Activated T-cell treated with anti-CD3 and anti-CD28 coated beads, Interleukin-2, amount 50 U/mL, for 72 hours (primary cell): ENCODE results near the gene SGSH. TPM values are rescaled to one million over a fixed set of nuclear protein-coding genes. Genes with fewer than 3 reads are reported as not detected.
"Not testable (repeated sequence)": the region's sequence is repeated elsewhere in the genome, so short reads cannot be mapped to it uniquely, and the experiment has no call there.

ENCODE experiments used
- ATAC-seq, 2 donors: fragments of 150-1000 bp; cut with Tn5 transposase; replicated peaks in 1 of 2; 2 replicates each; pipeline ENCODE4 v1.10.0; 2021; ENCODE audit warnings: moderate library complexity in 2 of 2, mild to moderate bottlenecking in 1 of 2
- DNase-seq, 2 donors: peaks; one replicate each; pipeline ENCODE4 v3.0.0; 2021 to 2022; ENCODE audit warnings: mixed read lengths in 1 of 2
- H3K27ac Mint-ChIP-seq: one replicate; pipeline ENCODE4 v1.8.0; 2022; ENCODE audit warnings: mild to moderate bottlenecking, moderate library complexity, mixed read lengths
- H3K27me3 Mint-ChIP-seq: one replicate; pipeline ENCODE4 v1.8.0; 2022; ENCODE audit warnings: low read depth, mixed read lengths
- H3K36me3 Mint-ChIP-seq, 2 donors: one replicate each; pipeline ENCODE4 v1.8.0; 2022; ENCODE audit warnings: mixed read lengths in 2 of 2, mild to moderate bottlenecking in 1 of 2; ENCODE audit not compliant: insufficient read depth in 2 of 2
- H3K4me1 Mint-ChIP-seq: one replicate; pipeline ENCODE4 v1.8.0; 2022; ENCODE audit warnings: low read depth, mixed read lengths
- H3K4me3 Mint-ChIP-seq, 2 donors: one replicate each; pipeline ENCODE4 v1.8.0; 2022; ENCODE audit warnings: mild to moderate bottlenecking in 2 of 2, mixed read lengths in 2 of 2, moderate library complexity in 2 of 2
- H3K9me3 Mint-ChIP-seq, 2 donors: one replicate each; pipeline ENCODE4 v1.8.0; 2022; ENCODE audit warnings: mixed read lengths in 2 of 2
- total RNA-seq, 2 donors: library from RNA; stranded (reverse); gene quantifications; one replicate each; pipeline ENCODE4 v1.2.3, GENCODE V29; 2022

Gene SGSH
- total RNA-seq, 2 donors from 2014 or later = 51.3 to 64.4 TPM

GRCh38 chr17:80210348-80211108 is 9.6 kb downstream of the SGSH start:
- Mint-ChIP-seq H3K9me3 (no peaks in the 10 kb centered on the region), H3K27ac (no peak overlapping the region), H3K27me3 (no peaks in the 10 kb centered on the region), H3K36me3 (peaks cover 0 to 6% of the 10 kb centered on the region in 2 donors), H3K4me3 (no peak overlapping the region), H3K4me1 (no peaks in the 10 kb centered on the region)
- ATAC-seq (no peak), DNase-seq (no peak)

GRCh38 chr17:80209765-80210164 is 10.4 kb downstream of the SGSH start:
- H3K27me3 Mint-ChIP-seq = no peaks in the 10 kb centered on the region
- H3K36me3 Mint-ChIP-seq = peaks cover 0 to 3% of the 10 kb centered on the region in 2 donors
- DNase-seq (no peak), ATAC-seq (no peak)
- no peak overlapping the region for H3K27ac Mint-ChIP-seq
- no peaks in the 10 kb centered on the region for H3K9me3 Mint-ChIP-seq
- H3K4me1 Mint-ChIP-seq = no peaks in the 10 kb centered on the region
- no peak overlapping the region for H3K4me3 Mint-ChIP-seq

- no peaks in the 10 kb centered on the region for H3K27me3 Mint-ChIP-seq
- H3K36me3 Mint-ChIP-seq = peaks cover 0 to 2% of the 10 kb centered on the region in 2 donors
- DNase-seq (no peak), ATAC-seq (no peak)
- no peaks in the 10 kb centered on the region for H3K4me1 Mint-ChIP-seq
- H3K27ac Mint-ChIP-seq = no peak overlapping the region
- H3K4me3 Mint-ChIP-seq = no peak overlapping the region
- no peaks in the 10 kb centered on the region for H3K9me3 Mint-ChIP-seq
These were observed 12.1 kb downstream of the SGSH start for GRCh38 chr17:80208050-80208449.

- no peak overlapping the region for H3K4me3 Mint-ChIP-seq
- DNase-seq = no peak
These were observed 14.3 kb downstream of the SGSH start for GRCh38 chr17:80205811-80206210.

GRCh38 chr17:80204626-80205468 is 15.3 kb downstream of the SGSH start:
- Mint-ChIP-seq H3K9me3 (no peaks in the 10 kb centered on the region), H3K4me1 (no peaks in the 10 kb centered on the region), H3K4me3 (no peak overlapping the region), H3K27me3 (no peaks in the 10 kb centered on the region), H3K27ac (no peak overlapping the region), H3K36me3 (no peaks in the 10 kb centered on the region)
- ATAC-seq = no peak
- no peak for DNase-seq

More at GRCh38 chr17:80205811-80206210, 14.3 kb downstream of the SGSH start:
- H3K27ac Mint-ChIP-seq = no peak overlapping the region
- H3K36me3 Mint-ChIP-seq = peaks cover 0 to 1% of the 10 kb centered on the region in 2 donors
- H3K9me3 Mint-ChIP-seq = no peaks in the 10 kb centered on the region
- ATAC-seq = no peak
- no peaks in the 10 kb centered on the region for H3K4me1 Mint-ChIP-seq
- H3K27me3 Mint-ChIP-seq = no peaks in the 10 kb centered on the region

GRCh38 chr17:80203471-80203963 is 16.6 kb downstream of the SGSH start:
- no peak overlapping the region for H3K27ac Mint-ChIP-seq
- H3K4me3 Mint-ChIP-seq = no peak overlapping the region
- H3K36me3 Mint-ChIP-seq = no peaks in the 10 kb centered on the region
- ATAC-seq = peak in 1 of 2 donors; percentile 14
- no peak for DNase-seq
- no peaks in the 10 kb centered on the region for H3K9me3 Mint-ChIP-seq
- H3K4me1 Mint-ChIP-seq = no peaks in the 10 kb centered on the region
- no peaks in the 10 kb centered on the region for H3K27me3 Mint-ChIP-seq

GRCh38 chr17:80202197-80202596 is 17.9 kb downstream of the SGSH start:
- Mint-ChIP-seq H3K4me3 (no peak overlapping the region), H3K36me3 (no peaks in the 10 kb centered on the region), H3K9me3 (no peaks in the 10 kb centered on the region), H3K27ac (no peak overlapping the region), H3K4me1 (peaks cover 6% of the 10 kb centered on the region), H3K27me3 (no peaks in the 10 kb centered on the region)
- ATAC-seq (no peak), DNase-seq (no peak)

- no peak overlapping the region for H3K27ac Mint-ChIP-seq
- H3K4me3 Mint-ChIP-seq = no peak overlapping the region
- no peaks in the 10 kb centered on the region for H3K9me3 Mint-ChIP-seq
- DNase-seq (no peak), ATAC-seq (no peak)
- H3K36me3 Mint-ChIP-seq = no peaks in the 10 kb centered on the region
- no peaks in the 10 kb centered on the region for H3K27me3 Mint-ChIP-seq
- H3K4me1 Mint-ChIP-seq = peaks cover 6% of the 10 kb centered on the region
These were observed 18.7 kb downstream of the SGSH start for GRCh38 chr17:80201446-80201845.

- not testable (repeated sequence) for H3K4me1 Mint-ChIP-seq, H3K27ac Mint-ChIP-seq, H3K9me3 Mint-ChIP-seq, ATAC-seq, DNase-seq, H3K4me3 Mint-ChIP-seq, H3K27me3 Mint-ChIP-seq, H3K36me3 Mint-ChIP-seq
These were observed 20.8 kb downstream of the SGSH start for GRCh38 chr17:80199295-80199694.

- no peaks in the 10 kb centered on the region for H3K27me3 Mint-ChIP-seq
- H3K27ac Mint-ChIP-seq = no peak overlapping the region
- H3K4me3 Mint-ChIP-seq = no peak overlapping the region
- H3K9me3 Mint-ChIP-seq = peaks cover 0 to 3% of the 10 kb centered on the region in 2 donors
- ATAC-seq (no peak), DNase-seq (no peak)
- H3K36me3 Mint-ChIP-seq = no peaks in the 10 kb centered on the region
- peaks cover 6% of the 10 kb centered on the region for H3K4me1 Mint-ChIP-seq
These were observed 21.9 kb downstream of the SGSH start for GRCh38 chr17:80198144-80198661.

GRCh38 chr17:80196652-80197051 is 23.5 kb downstream of the SGSH start:
- Mint-ChIP-seq H3K4me1 (peaks cover 6% of the 10 kb centered on the region), H3K36me3 (no peaks in the 10 kb centered on the region), H3K27ac (no peak overlapping the region), H3K27me3 (no peaks in the 10 kb centered on the region), H3K4me3 (no peak overlapping the region), H3K9me3 (peaks cover 0 to 3% of the 10 kb centered on the region in 2 donors)
- DNase-seq (no peak), ATAC-seq (peak; percentile 6 to 14)

GRCh38 chr17:80195671-80196529 is 24.2 kb downstream of the SGSH start:
- Mint-ChIP-seq H3K27me3 (no peaks in the 10 kb centered on the region), H3K36me3 (no peaks in the 10 kb centered on the region), H3K27ac (no peak overlapping the region)

More at GRCh38 chr17:80195671-80196529, 24.2 kb downstream of the SGSH start:
- Mint-ChIP-seq H3K4me3 (no peak overlapping the region), H3K4me1 (peaks cover 6% of the 10 kb centered on the region), H3K9me3 (peaks cover 0 to 3% of the 10 kb centered on the region in 2 donors)
- DNase-seq (peak; percentile 47 to 79), ATAC-seq (peak; percentile 59 to 74)
